ENCODE measurements around the gene AP3S1. TPM values are rescaled to one million over a fixed set of nuclear protein-coding genes. Genes with fewer than 3 reads are reported as not detected.

AP3S1 gene
- polyA plus RNA-seq, 3 donors = 30.2 to 86.1 (median 84.8) TPM

DNA sequence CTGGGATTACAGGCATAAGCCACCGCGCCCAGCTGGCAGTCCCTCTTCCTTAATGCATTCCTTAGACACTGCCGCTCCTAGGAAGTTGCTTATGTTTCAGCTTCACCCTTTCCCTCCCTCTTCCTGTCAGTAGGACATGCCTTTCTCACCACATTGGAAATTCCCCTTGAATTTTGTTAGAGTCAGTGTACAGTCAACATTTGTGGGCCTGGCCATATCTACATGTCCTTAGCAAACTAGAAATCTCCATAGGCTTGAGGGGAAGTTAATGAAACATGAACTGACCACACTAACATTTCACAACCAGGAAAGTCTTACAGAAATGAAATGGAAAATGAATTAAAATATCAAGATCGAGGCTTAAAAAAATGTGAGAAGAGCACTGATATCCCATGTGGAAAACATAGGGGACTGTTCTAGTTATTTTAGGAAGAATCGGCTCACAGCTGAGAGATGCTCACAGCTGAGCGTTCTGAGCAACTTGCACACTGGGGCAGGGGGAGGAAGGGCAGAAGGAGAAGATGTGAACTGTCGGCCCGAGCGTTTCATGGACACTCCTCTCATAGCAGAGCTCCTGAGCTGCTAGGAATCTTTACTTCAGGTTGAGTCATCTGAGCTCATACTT is 99.4 kb downstream of the AP3S1 start:
- intact Hi-C loops (cut with micrococcal nuclease) = no loop called here
- no peaks in the 10 kb centered on the region for H3K36me3 Mint-ChIP-seq
- peaks cover 1 to 9% (median 5%) of the 10 kb centered on the region in 3 donors for H3K27me3 Mint-ChIP-seq (ENCODE audit: low read depth in 3 of 3)
- 100% methylated on average over 3 of the region's 9 CpGs for WGBS (ENCODE audit: insufficient coverage)
- Histone ChIP-seq H3K9ac (ENCODE audit: insufficient read depth, low read length, poor library complexity, severe bottlenecking) (no peak overlapping the region), H3K27me3 (ENCODE audit: control insufficient read depth in 2 of 2, insufficient read depth in 2 of 2, low read length in 2 of 2) (no peaks in the 10 kb centered on the region), H3K4me3 (replicated peaks in 1 of 3; ENCODE audit: low read depth in 2 of 3, low read length in 3 of 3) (no peak overlapping the region), H3K4me2 (replicated peaks; ENCODE audit: extremely low read depth, low read length, poor library complexity, severe bottlenecking) (peak overlapping the region; percentile 16), H2AFZ (ENCODE audit: insufficient read depth, low read depth, low read length, poor library complexity, severe bottlenecking) (no peak overlapping the region), H3K4me1 (ENCODE audit: control insufficient read depth in 1 of 2, insufficient read depth in 2 of 2, low read length in 2 of 2) (no peaks in the 10 kb centered on the region), H4K20me1 (ENCODE audit: insufficient read depth, low read length) (no peaks in the 10 kb centered on the region), H3K27ac (ENCODE audit: low read depth in 1 of 2, low read length in 2 of 2) (no peak overlapping the region), H3K79me2 (ENCODE audit: insufficient read depth, low read length) (no peaks in the 10 kb centered on the region), H3K36me3 (replicated peaks in 1 of 2; ENCODE audit: control insufficient read depth in 1 of 2, insufficient read depth in 2 of 2, low read length in 2 of 2) (no peaks in the 10 kb centered on the region), H3K9me3 (replicated peaks in 1 of 2; ENCODE audit: control insufficient read depth in 1 of 2, insufficient read depth in 1 of 2, low read length in 2 of 2) (no peaks in the 10 kb centered on the region)
- H3K4me1 Mint-ChIP-seq = peaks cover 4% of the 10 kb centered on the region
- TF ChIP-seq, protein P1, sequence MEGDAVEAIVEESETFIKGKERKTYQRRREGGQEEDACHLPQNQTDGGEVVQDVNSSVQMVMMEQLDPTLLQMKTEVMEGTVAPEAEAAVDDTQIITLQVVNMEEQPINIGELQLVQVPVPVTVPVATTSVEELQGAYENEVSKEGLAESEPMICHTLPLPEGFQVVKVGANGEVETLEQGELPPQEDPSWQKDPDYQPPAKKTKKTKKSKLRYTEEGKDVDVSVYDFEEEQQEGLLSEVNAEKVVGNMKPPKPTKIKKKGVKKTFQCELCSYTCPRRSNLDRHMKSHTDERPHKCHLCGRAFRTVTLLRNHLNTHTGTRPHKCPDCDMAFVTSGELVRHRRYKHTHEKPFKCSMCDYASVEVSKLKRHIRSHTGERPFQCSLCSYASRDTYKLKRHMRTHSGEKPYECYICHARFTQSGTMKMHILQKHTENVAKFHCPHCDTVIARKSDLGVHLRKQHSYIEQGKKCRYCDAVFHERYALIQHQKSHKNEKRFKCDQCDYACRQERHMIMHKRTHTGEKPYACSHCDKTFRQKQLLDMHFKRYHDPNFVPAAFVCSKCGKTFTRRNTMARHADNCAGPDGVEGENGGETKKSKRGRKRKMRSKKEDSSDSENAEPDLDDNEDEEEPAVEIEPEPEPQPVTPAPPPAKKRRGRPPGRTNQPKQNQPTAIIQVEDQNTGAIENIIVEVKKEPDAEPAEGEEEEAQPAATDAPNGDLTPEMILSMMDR (IDR thresholded peaks at IDR 0.05) = no peak
- peak overlapping the region in 1 of 2 donors; percentile 10 for H3K4me3 Mint-ChIP-seq
- peak overlapping the region in 2 of 7 donors; percentile 2 to 99 for H3K27ac Mint-ChIP-seq
- H3K9me3 Mint-ChIP-seq = peaks cover 0 to 9% (median 5%) of the 10 kb centered on the region in 7 donors
- peak in 1 of 3 donors; percentile 44 for DNase-seq

DNA sequence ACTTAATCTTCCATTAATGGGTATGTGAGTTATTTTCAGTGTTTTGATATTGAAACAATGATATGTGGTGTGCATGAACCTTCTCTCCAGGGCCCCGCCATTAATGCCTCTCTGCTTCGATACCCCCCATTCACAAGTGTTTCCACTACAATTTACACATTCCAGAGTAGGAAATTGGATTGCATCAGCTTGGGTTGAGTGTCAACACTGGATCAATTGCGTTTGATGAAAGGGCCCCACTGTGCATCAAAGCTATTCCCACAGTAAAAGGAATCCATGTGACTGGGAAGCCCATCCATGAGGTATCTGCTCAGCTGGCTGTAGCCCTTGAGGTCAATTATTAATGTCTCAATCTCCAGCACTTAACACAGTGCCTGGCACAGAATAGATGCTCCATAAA is 102.8 kb downstream of the AP3S1 start:
- H3K4me2 ChIP-seq (replicated peaks; ENCODE audit: extremely low read depth, low read length, poor library complexity, severe bottlenecking) = no peak overlapping the region
- H3K27me3 ChIP-seq (ENCODE audit: control insufficient read depth in 2 of 2, insufficient read depth in 2 of 2, low read length in 2 of 2) = no peaks in the 10 kb centered on the region
- no peaks in the 10 kb centered on the region for H4K20me1 ChIP-seq (ENCODE audit: insufficient read depth, low read length)
- intact Hi-C loops (cut with micrococcal nuclease) = no loop called here
- no peak for DNase-seq
- H2AFZ ChIP-seq (ENCODE audit: insufficient read depth, low read depth, low read length, poor library complexity, severe bottlenecking) = no peak overlapping the region
- TF ChIP-seq, protein P1 (IDR thresholded peaks at IDR 0.05) = no peak
- H3K36me3 ChIP-seq (replicated peaks in 1 of 2; ENCODE audit: control insufficient read depth in 1 of 2, insufficient read depth in 2 of 2, low read length in 2 of 2) = no peaks in the 10 kb centered on the region
- Mint-ChIP-seq H3K4me1 (peaks cover 12% of the 10 kb centered on the region), H3K36me3 (no peaks in the 10 kb centered on the region), H3K27ac (no peak overlapping the region), H3K9me3 (peaks cover 0 to 9% (median 5%) of the 10 kb centered on the region in 7 donors), H3K27me3 (ENCODE audit: low read depth in 3 of 3) (peaks cover 3 to 7% (median 5%) of the 10 kb centered on the region in 3 donors), H3K4me3 (no peak overlapping the region)
- no CpG with 5 or more reads among the region's 3 CpGs for WGBS (ENCODE audit: insufficient coverage)
- no peak overlapping the region for H3K9ac ChIP-seq (ENCODE audit: insufficient read depth, low read length, poor library complexity, severe bottlenecking)
- no peak overlapping the region for H3K4me3 ChIP-seq (replicated peaks in 1 of 3; ENCODE audit: low read depth in 2 of 3, low read length in 3 of 3)
- no peaks in the 10 kb centered on the region for H3K79me2 ChIP-seq (ENCODE audit: insufficient read depth, low read length)
- no peak overlapping the region for H3K27ac ChIP-seq (ENCODE audit: low read depth in 1 of 2, low read length in 2 of 2)
- H3K4me1 ChIP-seq (ENCODE audit: control insufficient read depth in 1 of 2, insufficient read depth in 2 of 2, low read length in 2 of 2) = peaks cover 0 to 7% of the 10 kb centered on the region in 2 donors
- H3K9me3 ChIP-seq (replicated peaks in 1 of 2; ENCODE audit: control insufficient read depth in 1 of 2, insufficient read depth in 1 of 2, low read length in 2 of 2) = no peaks in the 10 kb centered on the region

Data from CD14-positive monocyte (primary cell).